K562 (cell line): ENCODE measurements around the gene C6orf163.

Source experiments
- FOSL1 ChIP-seq: fragments of 200-800 bp; sonication (Bioruptor generic); conservative IDR thresholded peaks from 2 replicates; pipeline ENCODE4 v1.6.1; 2016; ENCODE audit warnings: missing genetic modification characterization, missing compliant biosample characterization
- NFYB ChIP-seq: IDR thresholded peaks from 2 replicates; pipeline ENCODE4 v1.6.1; 2011; ENCODE audit warnings: mild to moderate bottlenecking, moderate library complexity; ENCODE audit not compliant: insufficient read length; ENCODE audit errors: extremely low read depth
- NR1H2 ChIP-seq: sonication (generic); formaldehyde crosslinking; IDR thresholded peaks from 2 replicates; pipeline ENCODE4 v1.4.0; 2020; ENCODE audit warnings: mild to moderate bottlenecking, missing genetic modification reagents
- POLR2A ChIP-seq: fragments of 450-650 bp; conservative IDR thresholded peaks from 2 replicates; pipeline ENCODE4 v1.6.1; 2016
- RBM14 ChIP-seq: fragments of 200-400 bp; formaldehyde crosslinking; IDR thresholded peaks from 2 replicates; pipeline ENCODE4 v1.6.1; 2018; ENCODE audit warnings: low read depth, mild to moderate bottlenecking, low read length, moderate library complexity, borderline replicate concordance; ENCODE audit not compliant: insufficient read depth
- REST ChIP-seq, 2 experiments: fragments of 450-650 bp; formaldehyde crosslinking in 1 of 2; IDR thresholded peaks; 2 replicates each; pipeline versions ENCODE4 v1.4.0 to v1.6.1; 2014 to 2020; ENCODE audit warnings: mild to moderate bottlenecking in 2 of 2, borderline replicate concordance in 1 of 2, low read depth in 1 of 2
- RNF2 ChIP-seq: sonication (generic); IDR thresholded peaks from 2 replicates; pipeline ENCODE4 v1.6.1; 2016
- SETDB1 ChIP-seq: IDR thresholded peaks from one replicate; pipeline ENCODE4 v1.6.1; 2012; ENCODE audit warnings: low read length, control low read depth, inconsistent platforms
- SMC3 ChIP-seq: conservative IDR thresholded peaks from 2 replicates; pipeline ENCODE4 v1.6.1; 2011; ENCODE audit warnings: low read depth, low read length, improper control_type of control experiment; ENCODE audit not compliant: insufficient read depth
- TEAD4 ChIP-seq, 2 experiments: sonication (generic) in 1 of 2; formaldehyde crosslinking in 1 of 2; IDR thresholded peaks; 2 replicates each; pipeline versions ENCODE4 v1.6.1 to v1.8.0; 2012 to 2022; ENCODE audit warnings: borderline replicate concordance in 1 of 2, inconsistent platforms in 1 of 2, low read length in 1 of 2, mild to moderate bottlenecking in 1 of 2, missing genetic modification reagents in 1 of 2
- TSHZ1 ChIP-seq: fragments of 250-450 bp; sonication (Bioruptor Pico); IDR thresholded peaks from 2 replicates; pipeline ENCODE4 v1.4.0; 2020; ENCODE audit warnings: mild to moderate bottlenecking, moderate library complexity
- ZHX1 ChIP-seq: fragments of 150-350 bp; conservative IDR thresholded peaks from 2 replicates; pipeline ENCODE4 v1.6.1; 2014; ENCODE audit warnings: low read length

- TF ChIP-seq FOSL1 (tag), result no peak
- no peak for TF ChIP-seq POLR2A
- no peak for TF ChIP-seq NR1H2
- TF ChIP-seq RBM14, result no peak
- TF ChIP-seq TEAD4 (IDR thresholded peaks at IDR 0.05; ENCODE audit: low read length), result no peak
- no peak for TF ChIP-seq TEAD4 (CRISPR knock-in tag; IDR thresholded peaks at IDR 0.05; ENCODE audit: borderline replicate concordance)
- TF ChIP-seq SMC3, result no peak
- TF ChIP-seq SETDB1, result no peak
- no peak for TF ChIP-seq ZHX1
- no peak for TF ChIP-seq TSHZ1 (CRISPR knock-in tag)
- no peak for TF ChIP-seq NFYB
- no peak for TF ChIP-seq RNF2
- no peak for TF ChIP-seq REST (IDR thresholded peaks at IDR 0.05; ENCODE audit: borderline replicate concordance)
- no peak for TF ChIP-seq REST (CRISPR knock-in tag; IDR thresholded peaks at IDR 0.05; ENCODE audit: low read depth)
These were observed 39.4 kb downstream of the C6orf163 start for GRCh38 chr6:87384038-87384437.
